GM19238 (cell line): ENCODE measurements around the gene RBM48.
"Not testable (repeated sequence)": the region's sequence is repeated elsewhere in the genome, so short reads cannot be mapped to it uniquely, and the experiment has no call there.

ENCODE experiments used
- DNase-seq: peaks from one replicate; pipeline ENCODE4 v3.0.0; 2011; ENCODE audit warnings: low spot score; ENCODE audit not compliant: insufficient read length

RBM48 gene

DNA sequence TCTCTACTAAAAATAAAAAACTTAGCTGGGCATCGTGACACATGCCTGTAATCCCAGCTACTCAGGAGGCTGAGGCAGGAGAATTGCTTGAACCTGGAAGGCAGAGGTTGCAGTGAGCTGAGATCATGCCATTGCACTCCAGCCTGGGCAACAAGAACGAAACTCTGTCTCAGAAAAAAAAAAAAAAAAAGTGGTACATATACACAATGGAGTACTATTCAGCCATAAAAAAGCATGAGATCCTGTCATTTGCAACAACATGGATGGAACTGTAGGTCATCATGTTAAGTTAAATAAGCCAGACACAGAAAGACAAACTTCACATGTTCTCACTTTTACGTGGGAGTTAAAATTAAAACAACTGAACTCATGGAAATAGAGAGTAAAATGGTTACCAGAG lies 14.9 kb downstream of the RBM48 start:
- not testable (repeated sequence) for DNase-seq

DNA sequence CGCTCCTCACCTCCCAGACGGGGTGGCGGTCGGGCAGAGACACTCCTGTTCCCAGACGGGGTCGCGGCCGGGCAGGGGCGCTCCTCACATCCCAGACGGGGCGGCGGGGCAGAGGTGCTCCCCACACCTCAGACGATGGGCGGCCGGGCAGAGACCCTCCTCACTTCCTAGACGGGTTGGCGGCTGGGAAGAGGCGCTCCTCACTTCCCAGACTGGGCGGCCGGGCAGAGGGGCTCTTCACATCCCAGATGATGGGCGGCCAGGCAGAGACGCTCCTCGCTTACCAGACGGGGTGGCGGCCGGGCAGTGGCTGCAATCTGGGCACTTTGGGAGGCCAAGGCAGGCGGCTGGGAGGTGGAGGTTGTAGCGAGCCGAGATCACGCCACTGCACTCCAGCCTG lies 16.5 kb downstream of the RBM48 start:
- DNase-seq = not testable (repeated sequence)

DNA sequence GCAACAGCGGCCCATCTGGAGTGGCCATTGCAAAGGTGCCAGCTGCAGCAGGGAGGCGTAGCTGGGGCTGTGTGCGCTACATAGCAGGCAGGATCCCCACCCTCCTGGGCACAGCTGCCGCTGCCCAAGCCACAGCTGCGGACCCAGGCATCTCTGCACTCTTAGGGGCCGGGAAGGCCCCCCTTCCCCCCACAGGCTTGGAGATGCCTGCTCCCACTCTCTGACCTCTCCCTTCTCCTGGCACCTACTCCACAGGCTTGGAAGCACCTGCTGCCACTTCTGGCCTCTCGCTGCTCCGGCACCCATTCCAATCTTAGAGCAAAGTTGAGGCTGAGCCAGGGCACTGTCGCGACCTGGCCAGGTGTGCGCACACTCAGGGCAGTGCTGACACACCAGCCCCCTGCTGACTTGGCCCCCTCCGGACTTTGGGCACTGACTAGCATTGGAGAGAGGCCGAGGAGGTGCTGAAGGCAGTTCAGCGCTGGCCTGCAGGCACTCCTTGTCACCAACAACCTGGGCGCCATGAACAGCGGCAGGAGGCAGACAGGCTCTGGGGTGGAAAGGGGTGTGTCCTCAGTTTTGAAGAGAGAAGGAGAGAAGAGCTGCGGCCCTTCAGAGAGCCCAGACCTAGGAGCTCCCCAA lies 18.4 kb downstream of the RBM48 start:
- DNase-seq = no peak

DNA sequence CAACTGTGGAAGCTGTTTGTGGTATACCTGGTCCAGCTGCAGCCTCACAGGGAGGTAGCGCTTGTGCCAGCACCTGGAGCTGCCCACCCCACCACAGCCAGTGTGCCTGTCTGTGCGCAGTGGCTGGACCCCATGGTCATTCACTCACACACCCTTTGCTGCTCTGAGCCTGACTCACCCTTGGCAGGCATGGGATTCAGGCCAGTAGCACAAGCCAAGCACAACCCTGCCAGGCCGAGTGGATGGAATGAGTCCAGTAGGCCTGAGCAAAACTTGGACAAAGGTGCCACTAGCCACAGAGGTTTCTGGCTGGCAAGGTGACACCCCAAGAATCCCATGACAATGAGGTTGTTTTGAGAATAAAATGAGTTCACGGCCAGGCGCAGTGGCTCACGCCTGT lies 19.0 kb downstream of the RBM48 start:
- DNase-seq = no peak

DNA sequence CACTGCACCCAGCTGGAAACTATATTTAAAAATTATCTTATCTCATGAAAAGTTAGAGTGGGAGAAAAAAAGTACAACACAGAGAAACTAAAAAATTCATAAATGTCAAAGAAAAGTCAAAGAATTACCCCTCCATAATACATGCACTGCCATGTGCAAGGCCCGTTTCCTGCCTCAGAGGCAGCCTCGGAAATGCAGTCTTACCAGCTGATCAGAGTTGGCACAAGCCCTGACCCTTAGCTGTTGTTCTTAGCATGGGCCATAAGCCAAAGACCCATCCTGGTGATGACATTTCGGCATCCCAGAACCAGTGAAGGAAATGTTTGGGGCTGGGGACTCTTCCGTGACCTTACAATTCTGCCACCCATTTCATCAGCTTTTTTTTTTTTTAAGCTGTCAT lies 21.6 kb downstream of the RBM48 start:
- DNase-seq = no peak

DNA sequence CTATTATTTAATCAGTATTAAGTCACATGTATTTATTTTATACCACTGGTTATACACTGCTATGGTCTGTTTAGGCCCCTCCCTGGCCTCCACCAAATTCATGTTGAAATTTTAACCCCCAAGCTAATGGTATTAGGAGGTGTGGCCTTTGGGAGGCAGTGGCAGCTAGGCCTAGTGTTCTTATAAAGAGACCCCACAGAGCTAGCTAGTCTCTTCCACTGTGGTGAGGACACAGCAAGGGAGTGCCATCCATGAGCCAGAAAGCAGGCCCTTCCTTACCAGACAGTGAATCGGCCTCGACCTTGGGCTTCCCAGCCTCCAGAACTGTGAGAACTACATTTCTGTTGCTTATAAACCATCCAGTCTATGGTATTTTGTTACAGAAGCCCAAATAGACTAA lies 28.7 kb downstream of the RBM48 start:
- no peak for DNase-seq

GRCh38 chr7:92557808-92558362 lies 29.3 kb downstream of the RBM48 start:
- DNase-seq = no peak

- no peak for DNase-seq
Measured at GRCh38 chr7:92560602-92561001, 32.0 kb downstream of the RBM48 start.

- DNase-seq = no peak
Measured at GRCh38 chr7:92563345-92563744, 34.8 kb downstream of the RBM48 start.

- DNase-seq = no peak
Measured at GRCh38 chr7:92567460-92567859, 38.9 kb downstream of the RBM48 start.

- no peak for DNase-seq
Measured at GRCh38 chr7:92569137-92569536, 40.5 kb downstream of the RBM48 start.

GRCh38 chr7:92576296-92576695 lies 47.7 kb downstream of the RBM48 start:
- DNase-seq = no peak

- DNase-seq = no peak
Measured at GRCh38 chr7:92582948-92583347, 54.4 kb downstream of the RBM48 start.

- DNase-seq = no peak
Measured at GRCh38 chr7:92584953-92585352, 56.4 kb downstream of the RBM48 start.

GRCh38 chr7:92586403-92586802 lies 57.8 kb downstream of the RBM48 start:
- no peak for DNase-seq

GRCh38 chr7:92586841-92587240 lies 58.2 kb downstream of the RBM48 start:
- no peak for DNase-seq
